Suppressor macrophage treated with lipopolysaccharide for 1 hour (primary cell): ENCODE measurements around the gene GNGT1.
A peak's percentile ranks its signal among the peaks of the same experiment; 100 is the strongest.
"Not testable (repeated sequence)": the region's sequence is repeated elsewhere in the genome, so short reads cannot be mapped to it uniquely, and the experiment has no call there.

Experiments used
- DNase-seq, 3 donors: peaks; one replicate each; pipeline ENCODE4 v3.0.0-alpha.2; 2020 to 2022

GNGT1 gene

DNA sequence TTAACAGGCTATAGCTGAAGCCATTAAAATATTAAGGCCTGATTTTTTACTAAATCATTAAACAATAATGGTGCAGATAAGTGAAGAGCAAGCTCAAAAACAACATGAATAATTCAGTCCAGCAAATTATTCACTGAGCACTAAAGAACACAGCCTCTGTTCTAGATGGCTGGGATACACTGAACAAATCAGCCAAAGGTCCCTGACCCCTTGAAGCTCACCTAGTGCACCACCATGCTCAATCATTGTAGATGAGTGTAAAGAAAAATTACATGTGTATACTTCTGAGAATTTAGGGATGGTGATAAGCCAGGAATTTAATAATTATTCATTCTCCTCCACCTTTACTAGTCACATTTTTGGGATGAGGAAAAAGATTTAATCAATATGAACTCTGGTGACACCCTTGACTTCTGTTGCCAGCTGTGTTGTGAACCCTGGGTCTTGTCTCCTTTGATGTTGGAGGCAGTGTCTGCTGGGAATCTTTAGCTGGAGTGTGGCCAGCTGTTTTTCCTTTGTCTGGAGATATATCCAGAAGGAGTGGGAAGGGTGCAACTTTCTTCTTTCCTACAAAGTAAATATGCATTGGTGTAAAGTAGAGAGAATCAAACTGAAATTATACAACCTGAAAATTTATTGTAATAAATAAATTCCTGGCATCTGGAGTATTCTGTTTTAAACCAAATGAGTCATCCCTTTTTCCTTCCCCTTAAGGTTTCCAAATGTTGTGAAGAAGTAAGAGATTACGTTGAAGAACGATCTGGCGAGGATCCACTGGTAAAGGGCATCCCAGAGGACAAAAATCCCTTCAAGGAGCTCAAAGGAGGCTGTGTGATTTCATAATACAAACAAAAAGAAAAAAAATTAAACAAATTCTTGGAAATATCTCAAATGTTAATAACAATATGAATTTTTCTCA lies 4.0 kb downstream of the GNGT1 start:
- no peak for DNase-seq

DNA sequence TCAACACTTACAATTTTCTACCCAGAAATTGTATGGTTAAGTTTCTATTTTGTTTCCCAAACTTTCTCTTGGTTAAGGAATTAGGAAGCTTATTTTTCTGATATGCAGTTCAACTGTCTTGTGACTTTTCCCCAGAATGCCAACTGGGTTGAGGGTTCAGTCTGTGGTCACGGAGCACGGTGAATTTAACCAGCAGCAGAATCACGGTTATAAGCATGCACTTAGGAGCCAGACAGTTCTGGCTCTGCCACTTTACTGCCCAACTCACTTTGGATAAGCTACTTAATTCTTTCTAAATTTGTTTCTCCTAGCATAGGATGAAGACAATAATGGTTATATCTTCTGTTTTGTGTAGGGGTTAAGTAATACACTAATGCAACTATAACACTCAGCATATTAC lies 4.9 kb downstream of the GNGT1 start:
- not testable (repeated sequence) for DNase-seq

DNA sequence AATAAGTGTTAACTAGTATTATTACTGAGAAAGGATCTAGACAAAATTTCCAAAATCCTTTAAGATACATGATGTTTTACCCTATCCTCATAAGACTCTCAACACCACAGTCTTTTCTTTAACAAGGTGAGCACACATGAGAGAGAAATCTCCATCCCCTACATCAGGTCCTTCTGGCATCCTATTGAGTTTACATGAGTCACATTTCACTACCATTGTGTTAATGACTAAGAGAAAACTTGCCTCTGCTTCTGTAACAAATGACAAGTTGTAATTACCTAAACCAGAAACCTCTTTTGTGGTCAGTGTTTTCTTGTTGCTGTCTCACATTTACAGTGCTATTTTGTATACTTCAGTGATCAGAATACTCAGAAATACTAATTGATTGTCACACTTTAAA lies 5.3 kb downstream of the GNGT1 start:
- DNase-seq: not testable (repeated sequence)

DNA sequence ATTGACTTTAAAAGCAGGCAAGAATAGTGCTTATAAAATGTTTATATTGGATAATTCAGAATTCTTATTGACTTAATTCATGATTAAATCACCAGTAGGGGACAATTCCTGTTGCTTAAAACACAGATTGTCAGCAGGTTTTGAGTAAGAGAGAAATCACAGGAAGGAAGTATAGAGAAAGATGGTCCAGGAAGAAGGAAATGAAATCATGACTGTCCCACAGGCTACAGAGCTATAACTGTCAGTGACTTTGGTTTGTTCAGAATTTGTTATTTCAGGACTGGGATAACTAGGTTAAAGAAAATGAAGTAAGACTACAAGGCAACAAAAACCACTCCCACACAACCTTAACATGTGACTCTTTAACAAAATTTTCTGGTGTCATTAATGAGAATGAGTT lies 6.8 kb downstream of the GNGT1 start:
- DNase-seq: peak in 1 of 3 donors; percentile 16

DNA sequence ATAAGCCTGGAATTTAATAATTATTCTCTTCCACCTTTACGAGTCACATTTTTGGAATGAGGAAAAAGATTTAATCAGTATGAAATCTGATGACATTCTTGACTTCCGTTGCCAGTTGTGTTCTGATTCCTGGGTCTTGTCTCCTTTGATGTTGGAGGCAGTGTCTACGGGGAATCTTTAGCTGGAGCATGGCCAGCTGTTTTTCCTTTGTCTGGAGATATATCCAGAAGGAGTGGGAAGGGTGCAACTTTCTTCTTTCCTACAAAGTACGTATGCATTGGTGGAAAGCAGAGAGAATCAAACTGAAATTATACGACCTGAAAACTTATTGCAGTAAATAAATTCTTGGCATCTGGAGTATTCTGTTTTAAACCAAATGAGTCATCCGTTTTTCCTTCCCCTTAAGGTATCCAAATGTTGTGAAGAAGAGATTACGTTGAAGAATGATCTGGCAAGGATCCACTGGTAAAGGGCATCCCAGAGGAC lies 8.3 kb downstream of the GNGT1 start:
- no peak for DNase-seq

DNA sequence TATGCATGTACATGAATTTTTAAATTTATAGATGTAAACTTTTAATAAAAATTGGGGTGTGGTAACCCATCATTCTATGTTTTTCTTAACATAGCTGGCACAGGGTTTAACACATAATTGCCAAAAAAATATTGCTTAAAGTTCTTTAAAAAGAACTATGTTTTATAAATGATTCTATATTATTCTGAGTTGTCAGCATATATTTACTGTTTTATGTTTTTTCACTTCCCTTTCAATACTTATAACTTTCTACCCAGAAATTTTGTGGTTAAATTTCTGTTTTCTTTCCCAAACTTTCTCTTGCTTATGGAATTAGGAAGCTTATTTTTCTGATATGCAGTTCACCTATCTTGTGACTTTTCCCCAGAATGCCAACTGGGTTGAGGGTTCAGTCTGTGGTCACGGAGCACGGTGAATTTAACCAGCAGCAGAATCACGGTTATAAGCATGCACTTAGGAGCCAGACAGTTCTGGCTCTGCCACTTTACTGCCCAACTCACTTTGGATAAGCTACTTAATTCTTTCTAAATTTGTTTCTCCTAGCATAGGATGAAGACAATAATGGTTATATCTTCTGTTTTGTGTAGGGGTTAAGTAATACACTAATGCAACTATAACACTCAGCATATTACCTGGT lies 9.0 kb downstream of the GNGT1 start:
- not testable (repeated sequence) for DNase-seq

DNA sequence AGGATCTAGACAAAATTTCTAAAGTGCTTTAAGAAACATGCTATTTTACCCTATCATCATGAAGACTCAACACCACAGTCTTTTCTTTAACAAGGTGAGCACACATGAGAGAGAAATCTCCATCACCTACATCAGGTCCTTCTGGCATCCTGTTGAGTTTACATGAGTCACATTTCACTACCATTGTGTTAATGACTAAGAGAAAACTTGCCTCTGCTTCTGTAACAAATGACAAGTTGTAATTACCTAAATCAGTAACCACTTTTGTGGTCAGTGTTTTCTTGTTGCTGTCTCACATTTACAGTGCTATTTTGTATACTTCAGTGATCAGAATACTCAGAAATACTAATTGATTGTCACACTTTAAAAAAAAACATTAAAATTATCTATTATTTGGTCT lies 9.5 kb downstream of the GNGT1 start:
- not testable (repeated sequence) for DNase-seq

DNA sequence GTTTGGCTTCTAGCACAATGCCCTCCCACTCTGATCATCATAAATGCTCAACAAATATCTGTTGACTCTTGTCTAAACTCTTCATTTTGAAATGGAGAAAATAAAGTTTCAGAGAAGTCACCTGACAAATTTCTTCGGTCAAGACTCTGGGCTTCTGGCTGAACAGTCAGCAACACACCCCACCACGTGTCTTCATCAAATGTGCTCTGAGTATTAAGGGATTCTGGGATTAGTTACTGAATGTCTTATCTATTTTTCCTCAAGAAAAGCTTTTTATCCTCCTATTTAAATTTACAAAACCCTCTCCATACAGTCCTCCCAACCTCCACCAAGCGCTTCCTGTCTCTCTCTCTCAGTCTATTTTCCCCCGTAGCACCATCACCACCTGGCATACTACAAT lies 9.9 kb downstream of the GNGT1 start:
- not testable (repeated sequence) for DNase-seq

DNA sequence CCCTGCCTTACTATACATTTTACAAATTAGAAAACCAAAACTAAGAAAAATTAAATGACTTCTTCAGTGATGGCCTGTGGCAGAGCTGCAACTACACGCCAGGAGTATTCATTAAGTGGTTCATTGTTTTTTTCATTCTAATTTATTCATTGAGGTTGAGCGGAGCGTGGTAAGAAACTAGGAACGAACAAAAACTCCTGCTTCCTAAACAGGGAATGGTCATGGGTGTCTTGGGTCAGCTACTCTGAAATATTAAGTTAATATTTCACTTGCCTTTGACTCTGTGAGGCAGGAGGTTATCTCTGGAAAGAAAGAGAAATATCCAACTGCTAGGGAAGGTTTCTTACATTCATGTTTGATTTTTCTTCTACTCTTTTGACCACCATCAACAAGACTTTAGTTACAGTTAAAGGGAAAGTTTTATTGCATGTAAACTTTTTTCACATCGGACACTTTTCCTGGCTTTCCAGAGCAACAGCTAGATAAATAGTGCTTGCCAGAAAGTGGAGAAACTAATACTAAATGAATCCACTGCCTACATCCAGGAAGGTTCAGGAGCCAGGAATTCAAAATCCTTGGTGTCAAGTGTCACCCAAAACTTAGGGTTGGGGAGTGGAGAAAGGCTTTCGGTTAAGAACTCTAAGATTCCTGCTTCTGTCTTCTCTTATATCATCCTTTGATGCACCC lies 14.3 kb downstream of the GNGT1 start:
- DNase-seq: no peak

DNA sequence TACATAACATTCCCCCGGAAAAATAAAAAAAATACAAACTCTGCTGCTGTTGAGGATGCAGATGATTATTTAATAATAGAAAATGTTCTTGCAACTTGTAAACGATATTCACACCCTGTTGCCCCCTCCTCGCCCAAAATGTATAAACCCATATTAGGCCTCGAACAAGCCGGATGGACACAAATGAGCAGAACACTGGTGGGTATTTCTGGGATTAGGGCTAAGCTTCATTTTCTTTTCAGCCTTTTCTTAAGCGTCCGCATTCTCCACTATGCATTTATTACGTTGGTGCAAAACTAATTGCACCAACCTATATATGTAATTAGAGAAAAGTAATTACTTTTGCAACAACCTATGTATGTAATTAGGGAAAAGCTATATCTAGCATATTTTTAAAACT lies 14.8 kb downstream of the GNGT1 start:
- DNase-seq: no peak

DNA sequence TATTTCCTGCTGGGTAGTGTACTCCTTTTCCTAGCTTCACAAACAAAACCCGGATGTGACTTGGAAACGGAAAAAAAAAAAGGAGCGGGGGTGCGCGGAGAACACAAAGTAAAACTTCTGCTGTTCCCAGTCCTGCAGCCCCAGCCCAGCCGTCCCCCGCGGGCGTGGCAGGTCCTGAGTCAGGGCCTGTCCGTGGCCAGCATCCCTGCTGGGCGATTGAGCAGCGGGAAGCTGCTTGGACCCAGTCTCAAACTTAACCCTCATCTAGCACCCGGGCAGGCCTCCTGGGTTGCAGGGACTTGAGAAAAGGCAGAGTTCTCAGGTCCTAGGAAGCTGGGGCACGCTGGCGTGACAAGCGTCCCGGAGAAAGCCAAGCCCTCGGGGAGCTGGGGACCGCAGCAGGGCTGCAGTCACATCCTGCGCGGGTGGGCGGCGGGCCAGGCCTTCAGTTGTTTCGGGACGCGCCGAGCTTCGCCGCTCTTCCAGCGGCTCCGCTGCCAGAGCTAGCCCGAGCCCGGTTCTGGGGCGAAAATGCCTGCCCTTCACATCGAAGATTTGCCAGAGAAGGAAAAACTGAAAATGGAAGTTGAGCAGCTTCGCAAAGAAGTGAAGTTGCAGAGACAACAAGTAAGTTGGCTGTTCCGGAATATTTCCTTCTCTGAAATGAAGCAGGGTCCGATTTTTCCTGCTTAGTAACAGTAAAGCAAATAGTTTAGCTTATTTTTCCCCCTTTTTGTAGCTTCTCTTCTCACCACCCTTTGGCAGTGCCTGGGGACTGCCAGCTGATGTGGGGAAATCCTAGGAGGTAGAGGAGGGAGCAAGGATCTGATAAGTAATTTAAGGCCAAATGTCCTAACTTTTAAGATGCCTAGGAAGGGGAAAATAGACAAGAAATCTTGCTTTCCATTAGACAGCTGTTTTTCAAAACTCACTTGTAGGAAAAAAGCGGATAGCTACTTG lies 15.5 kb downstream of the GNGT1 start, which contains the start of gene GNG11:
GNG11 (plus strand) TSS at position 129 of the 960 bp plus-strand sequence; CDS start at position 532, 403 bp downstream.
- DNase-seq: peak; percentile 36 to 58 (median 40)

DNA sequence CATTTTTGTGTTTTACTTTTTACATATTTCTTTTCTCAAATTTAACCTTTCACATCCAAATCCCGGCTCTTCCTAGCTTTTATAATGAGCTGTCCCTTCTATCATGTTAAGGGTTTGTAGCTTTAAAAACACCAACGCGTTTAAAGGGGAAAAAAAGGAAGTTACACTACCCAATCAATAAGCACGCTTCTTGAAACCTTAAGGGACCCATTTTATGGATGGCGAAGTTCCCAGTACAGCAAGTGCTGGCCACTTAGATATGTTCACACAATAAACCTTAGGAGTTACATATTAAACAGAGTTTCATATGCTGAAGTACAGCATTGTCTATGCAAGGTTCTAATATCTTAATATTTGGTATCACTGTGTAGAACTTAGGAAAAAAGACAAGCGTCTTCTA lies 16.9 kb downstream of the GNGT1 start:
- DNase-seq: no peak

DNA sequence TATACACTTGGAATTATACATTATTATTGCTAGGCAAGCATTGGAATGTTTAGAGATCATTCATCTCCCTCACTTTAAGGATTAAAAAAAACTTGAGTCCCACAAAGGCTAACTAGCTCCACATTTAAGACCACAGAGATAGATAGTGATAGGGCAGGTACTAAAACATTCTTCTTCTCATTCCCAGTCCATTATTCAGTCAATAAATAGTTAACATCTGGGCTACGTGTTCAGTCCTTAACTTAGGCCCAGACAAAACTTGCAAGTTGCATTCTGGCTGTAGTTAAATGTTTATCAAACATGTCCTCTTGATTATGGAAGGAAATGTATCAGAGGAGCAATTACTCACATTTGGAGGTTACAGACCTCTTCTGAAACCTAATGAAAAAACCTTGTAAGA lies 17.6 kb downstream of the GNGT1 start:
- no peak for DNase-seq

DNA sequence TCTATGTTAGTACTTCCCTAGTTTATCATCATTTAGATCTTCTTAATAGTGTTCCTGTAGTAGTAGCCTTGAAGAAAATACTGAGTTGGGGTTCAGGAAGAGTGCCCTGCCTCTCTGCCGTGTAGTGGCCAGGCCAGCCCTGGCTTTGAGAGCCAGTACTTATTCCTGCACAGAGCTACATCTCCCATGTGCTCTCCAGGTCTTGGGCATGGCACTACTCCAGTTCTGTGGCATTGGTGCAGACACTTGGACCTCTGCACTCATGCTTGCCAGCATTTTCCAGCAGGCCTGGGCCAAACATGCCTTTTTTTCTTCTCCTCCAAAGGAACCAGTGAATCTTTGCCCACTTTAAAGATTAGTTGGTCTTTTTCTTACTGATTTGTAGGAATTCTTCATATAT lies 20.4 kb downstream of the GNGT1 start:
- no peak for DNase-seq

DNA sequence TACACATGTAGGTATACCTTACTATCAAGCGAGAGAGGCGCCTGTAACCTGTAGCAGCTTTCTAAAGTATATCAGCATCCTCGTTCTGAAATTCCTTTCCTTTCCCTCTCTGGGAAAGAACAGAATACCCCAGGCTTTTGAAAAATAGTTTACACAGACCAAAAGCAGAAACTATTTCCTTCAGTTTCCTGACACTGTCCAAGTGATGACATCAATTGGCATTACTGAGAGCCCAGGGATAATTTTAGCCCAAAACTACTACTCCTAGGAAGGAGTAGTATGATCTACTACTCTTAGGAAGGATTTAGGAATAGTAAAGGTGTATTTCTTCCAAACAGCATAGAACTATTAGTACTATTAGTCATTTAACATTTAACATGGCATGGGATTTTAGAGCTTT lies 21.2 kb downstream of the GNGT1 start:
- no peak for DNase-seq

DNA sequence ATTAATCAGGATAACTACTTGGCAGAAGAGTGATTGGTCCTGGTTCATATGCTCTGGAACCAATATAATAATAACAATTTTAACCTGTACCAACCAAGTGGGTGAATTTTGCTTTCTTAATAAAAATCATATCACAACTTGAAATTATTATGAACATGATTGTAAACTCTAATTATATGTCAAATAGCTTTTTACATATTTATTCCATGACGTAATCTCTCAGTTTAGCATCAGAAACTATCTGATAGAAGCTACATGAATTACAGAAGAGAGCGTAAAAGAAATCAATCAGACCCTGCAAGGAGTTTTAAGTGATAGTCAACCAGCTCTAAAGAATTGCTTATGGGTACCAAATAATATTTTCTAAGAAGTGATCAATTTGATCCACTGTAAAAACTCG lies 25.3 kb downstream of the GNGT1 start:
- DNase-seq: no peak

DNA sequence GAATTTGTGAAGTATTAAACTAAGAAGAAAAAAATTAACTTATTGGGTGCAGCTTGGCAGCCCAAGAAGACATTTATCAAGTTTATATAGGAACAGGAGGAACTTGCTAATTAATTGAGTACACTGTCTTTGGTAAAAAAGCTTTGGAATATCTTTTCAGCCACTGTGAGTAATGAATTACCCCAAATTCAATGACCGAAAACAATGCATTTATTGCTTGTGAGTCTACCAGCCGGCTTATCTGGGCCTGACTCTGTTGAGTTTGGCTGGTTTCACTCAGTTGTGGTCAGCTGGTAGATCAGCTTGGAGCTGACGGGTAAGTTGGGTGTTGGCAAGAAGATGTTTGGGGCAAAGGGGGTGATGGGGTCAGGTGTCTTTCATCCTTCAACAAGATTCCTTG lies 26.8 kb downstream of the GNGT1 start:
- DNase-seq: no peak

DNA sequence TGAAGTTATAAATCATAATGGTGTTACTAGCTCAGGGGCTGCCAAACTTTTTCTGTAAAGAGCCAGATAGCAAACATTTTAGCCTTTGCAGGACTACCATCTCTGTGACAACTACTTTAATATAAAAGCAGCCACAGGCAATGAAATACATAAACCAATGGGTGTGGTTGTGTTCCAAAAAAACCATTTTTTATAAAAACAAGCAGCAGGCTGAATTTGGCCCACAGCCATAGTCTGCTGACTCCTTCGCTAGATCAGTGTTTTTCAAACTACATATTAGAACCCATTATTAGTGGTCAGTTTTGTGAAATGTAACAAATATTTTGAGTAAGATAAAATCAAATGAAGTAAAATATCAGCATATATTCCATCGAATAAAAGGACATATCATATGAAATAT lies 28.7 kb downstream of the GNGT1 start:
- no peak for DNase-seq

DNA sequence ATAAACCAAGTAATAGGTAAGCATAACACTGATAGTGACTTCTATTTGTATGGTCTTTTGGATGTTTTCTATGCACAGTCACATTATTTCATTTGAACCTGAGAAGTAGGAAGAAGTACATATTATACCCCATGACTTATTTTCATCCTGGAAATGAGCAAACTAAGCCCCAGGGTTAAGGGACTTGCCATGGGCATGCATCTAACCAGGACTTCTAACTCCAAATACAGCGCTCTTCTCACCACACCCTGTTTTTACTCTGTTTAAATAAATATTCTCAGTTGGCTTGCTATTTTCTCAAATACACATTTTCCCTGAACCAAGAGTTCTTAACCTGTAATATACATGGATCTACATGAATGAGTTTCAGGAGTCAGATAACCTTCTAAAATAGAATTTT lies 31.5 kb downstream of the GNGT1 start:
- DNase-seq: no peak

DNA sequence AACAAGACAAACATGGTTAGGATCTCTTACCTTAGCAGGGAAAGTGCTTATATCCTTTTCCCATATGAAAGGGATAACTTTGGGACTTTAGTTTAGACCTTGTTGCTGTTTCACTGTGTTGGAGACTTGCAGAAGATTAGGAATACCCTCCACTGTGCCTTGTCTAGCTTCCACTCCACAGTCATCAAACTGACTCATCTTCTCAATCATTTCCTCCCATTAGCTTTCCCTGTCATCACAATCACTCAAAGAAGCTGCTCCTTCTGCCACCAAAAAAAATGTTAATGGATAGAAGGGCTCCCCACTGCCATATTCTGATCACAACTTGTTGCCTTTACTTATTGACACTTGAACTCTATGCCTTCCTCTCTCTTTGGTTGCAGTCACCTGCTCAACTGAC lies 31.9 kb downstream of the GNGT1 start:
- DNase-seq: no peak

DNA sequence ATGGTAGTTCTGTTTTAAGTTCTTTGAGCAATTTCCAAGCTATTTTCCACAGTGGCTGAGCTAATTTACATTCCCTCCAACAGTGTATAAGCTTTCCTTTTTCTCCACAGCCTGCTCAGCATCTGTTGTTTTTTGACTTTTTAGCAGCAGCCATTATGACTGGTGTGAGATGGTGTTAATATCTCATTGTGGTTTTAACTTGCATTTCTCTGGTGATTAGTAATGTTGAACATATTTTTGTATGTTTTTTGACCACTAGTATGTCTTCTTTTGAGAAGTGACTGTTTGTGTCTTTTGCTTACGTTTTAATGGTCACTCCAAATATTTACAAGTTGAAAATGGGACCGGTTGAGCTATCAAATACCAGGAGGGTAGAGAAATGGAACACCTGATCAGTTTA lies 35.6 kb downstream of the GNGT1 start:
- no peak for DNase-seq

DNA sequence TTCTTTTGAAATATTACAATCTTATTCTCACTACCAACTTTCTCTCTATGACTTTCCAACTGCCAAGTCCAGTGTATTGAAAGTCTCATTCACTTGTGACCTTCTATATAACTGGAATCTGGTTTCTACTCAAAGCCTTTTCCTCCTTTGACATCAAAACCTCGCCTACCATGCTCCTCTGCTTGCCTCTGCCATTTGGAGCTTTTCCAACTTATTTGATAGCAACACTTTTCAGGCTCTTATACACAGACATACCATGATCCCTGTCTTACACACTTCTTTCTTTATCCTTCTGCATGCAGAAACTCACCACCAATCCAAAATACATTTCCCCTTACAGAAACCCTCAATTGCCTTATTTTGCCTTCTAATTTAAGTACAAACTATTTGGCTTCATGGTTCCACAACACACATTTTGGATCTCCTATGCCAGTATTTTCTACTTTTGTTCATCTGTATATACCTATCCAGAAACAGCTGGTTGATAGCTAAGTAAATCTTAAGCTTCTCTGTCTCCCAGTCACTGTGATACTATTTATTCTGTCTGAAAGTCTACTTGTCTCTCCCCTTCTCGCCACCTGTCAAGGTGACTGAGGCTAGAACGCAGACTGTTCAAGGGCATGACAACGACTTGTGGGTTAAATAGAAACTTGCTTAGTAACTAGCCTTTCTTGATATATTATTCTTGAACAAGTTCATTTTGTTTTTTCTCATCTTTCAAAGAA lies 37.6 kb downstream of the GNGT1 start:
- no peak for DNase-seq
